ENCODE measurements around the gene SDK1. TPM values are rescaled to one million over a fixed set of nuclear protein-coding genes. Genes with fewer than 3 reads are reported as not detected.
"Not testable (repeated sequence)": the region's sequence is repeated elsewhere in the genome, so short reads cannot be mapped to it uniquely, and the experiment has no call there.

Gene SDK1
- total RNA-seq, 1 donor from 2014 or later = 16.7 TPM

DNA sequence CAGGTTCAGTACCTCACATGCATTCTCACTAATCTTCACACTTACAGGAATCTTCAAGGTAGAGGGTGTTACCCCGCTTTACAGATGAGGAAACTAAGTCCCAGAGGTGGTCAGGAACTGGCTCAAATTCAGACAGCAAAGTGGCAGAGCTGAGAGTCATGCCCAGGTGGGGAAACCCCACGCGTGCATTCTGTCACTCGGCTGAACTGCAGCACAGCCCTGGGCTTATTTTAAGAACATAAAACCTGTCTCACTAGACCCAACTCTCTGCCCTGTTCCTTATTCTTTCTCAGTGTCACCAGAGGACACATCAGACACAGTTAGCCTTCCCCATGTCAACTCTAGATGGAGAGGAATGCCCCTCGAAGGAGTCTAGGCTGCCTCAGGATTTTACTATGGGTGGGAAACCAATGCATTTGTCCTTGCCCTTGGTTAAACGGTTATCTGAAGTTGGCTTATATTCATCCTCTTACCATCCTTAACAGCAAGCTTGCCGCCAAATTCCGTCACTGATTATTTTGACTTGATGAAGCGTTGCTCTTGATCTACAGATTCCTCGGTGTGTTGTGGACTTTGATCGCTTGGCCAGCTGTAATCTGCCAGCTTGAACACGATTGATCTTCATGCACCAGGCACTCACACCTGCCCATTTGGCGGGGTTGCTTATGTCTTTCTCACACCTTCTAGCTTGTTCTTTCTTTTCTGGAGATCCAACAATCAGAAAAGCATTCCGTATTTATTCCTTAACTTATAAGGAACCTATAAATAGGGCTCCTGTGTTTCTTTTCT is 627.9 kb downstream of the SDK1 start:
- H3K9me3 ChIP-seq = no peaks in the 10 kb centered on the region
- no peaks in the 10 kb centered on the region for H3K36me3 ChIP-seq
- DNase-seq (ENCODE audit: extremely low spot score in 2 of 2) = no peak
- no peak overlapping the region for H3K4me3 ChIP-seq
- no peak overlapping the region for H3K27ac ChIP-seq
- H3K4me1 ChIP-seq = no peaks in the 10 kb centered on the region
- TF ChIP-seq POLR2AphosphoS5 (IDR thresholded peaks at IDR 0.05; ENCODE audit: insufficient read depth in 1 of 2, low read depth in 1 of 2) (no peak), POLR2A (IDR thresholded peaks at IDR 0.05) (no peak)
- TF ChIP-seq, protein P1, sequence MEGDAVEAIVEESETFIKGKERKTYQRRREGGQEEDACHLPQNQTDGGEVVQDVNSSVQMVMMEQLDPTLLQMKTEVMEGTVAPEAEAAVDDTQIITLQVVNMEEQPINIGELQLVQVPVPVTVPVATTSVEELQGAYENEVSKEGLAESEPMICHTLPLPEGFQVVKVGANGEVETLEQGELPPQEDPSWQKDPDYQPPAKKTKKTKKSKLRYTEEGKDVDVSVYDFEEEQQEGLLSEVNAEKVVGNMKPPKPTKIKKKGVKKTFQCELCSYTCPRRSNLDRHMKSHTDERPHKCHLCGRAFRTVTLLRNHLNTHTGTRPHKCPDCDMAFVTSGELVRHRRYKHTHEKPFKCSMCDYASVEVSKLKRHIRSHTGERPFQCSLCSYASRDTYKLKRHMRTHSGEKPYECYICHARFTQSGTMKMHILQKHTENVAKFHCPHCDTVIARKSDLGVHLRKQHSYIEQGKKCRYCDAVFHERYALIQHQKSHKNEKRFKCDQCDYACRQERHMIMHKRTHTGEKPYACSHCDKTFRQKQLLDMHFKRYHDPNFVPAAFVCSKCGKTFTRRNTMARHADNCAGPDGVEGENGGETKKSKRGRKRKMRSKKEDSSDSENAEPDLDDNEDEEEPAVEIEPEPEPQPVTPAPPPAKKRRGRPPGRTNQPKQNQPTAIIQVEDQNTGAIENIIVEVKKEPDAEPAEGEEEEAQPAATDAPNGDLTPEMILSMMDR (IDR thresholded peaks at IDR 0.05) = no peak
- no peaks in the 10 kb centered on the region for H3K27me3 ChIP-seq
- intact Hi-C loops (cut with DNase I) = no loop called here

DNA sequence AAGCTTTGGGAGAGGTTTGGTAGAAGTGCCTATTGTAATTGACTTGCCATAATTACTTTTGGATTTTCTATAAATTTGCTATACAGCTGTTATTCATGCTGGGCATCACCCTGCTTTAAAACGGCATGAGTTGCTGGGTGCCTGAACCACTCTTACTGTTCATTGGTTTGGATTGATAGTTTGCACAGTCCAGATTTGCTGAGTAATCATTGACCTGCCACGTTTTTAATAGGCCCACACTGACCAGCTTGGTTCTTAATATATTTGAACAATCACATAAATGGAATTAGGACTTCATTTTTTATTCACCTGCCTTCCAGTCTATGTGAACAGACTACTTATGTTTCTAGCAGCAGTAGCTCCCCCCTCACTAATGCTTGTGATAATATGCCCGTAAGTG is 630.8 kb downstream of the SDK1 start:
- no peak overlapping the region for H3K4me3 ChIP-seq
- H3K9me3 ChIP-seq = no peaks in the 10 kb centered on the region
- no peak for TF ChIP-seq POLR2A (IDR thresholded peaks at IDR 0.05)
- TF ChIP-seq POLR2AphosphoS5 (IDR thresholded peaks at IDR 0.05; ENCODE audit: insufficient read depth in 1 of 2, low read depth in 1 of 2) = no peak
- TF ChIP-seq, protein P1 (IDR thresholded peaks at IDR 0.05) = no peak
- intact Hi-C loops (cut with DNase I) = no loop called here
- no peaks in the 10 kb centered on the region for H3K27me3 ChIP-seq
- no peak for DNase-seq (ENCODE audit: extremely low spot score in 2 of 2)
- no peaks in the 10 kb centered on the region for H3K36me3 ChIP-seq
- no peaks in the 10 kb centered on the region for H3K4me1 ChIP-seq
- no peak overlapping the region for H3K27ac ChIP-seq

DNA sequence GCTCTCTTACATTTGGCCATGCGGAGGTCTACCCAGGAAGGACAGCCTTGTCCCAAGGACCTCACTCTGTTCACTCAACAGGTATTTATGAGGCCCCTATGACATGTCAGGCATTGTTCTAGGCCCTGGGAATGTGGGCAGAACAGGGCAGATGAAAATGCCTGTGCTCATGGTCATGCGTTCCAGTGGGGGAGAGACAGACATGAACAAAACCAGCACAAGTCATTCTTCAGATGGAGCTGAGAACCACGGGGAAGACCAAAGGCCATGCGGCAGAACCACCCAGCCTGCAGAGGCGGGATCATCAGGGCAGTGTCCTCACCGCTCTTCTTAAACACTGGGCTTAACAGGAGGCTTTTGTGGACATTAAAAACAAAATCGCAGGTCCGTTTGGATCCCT is 636.1 kb downstream of the SDK1 start:
- Histone ChIP-seq H3K27ac (no peak overlapping the region), H3K4me3 (no peak overlapping the region), H3K27me3 (no peaks in the 10 kb centered on the region), H3K4me1 (no peaks in the 10 kb centered on the region), H3K9me3 (no peaks in the 10 kb centered on the region), H3K36me3 (no peaks in the 10 kb centered on the region)
- no peak for TF ChIP-seq POLR2AphosphoS5 (IDR thresholded peaks at IDR 0.05; ENCODE audit: insufficient read depth in 1 of 2, low read depth in 1 of 2)
- TF ChIP-seq, protein P1 (IDR thresholded peaks at IDR 0.05) = no peak
- no peak for TF ChIP-seq POLR2A (IDR thresholded peaks at IDR 0.05)
- intact Hi-C loops (cut with DNase I) = no loop called here
- no peak for DNase-seq (ENCODE audit: extremely low spot score in 2 of 2)

DNA sequence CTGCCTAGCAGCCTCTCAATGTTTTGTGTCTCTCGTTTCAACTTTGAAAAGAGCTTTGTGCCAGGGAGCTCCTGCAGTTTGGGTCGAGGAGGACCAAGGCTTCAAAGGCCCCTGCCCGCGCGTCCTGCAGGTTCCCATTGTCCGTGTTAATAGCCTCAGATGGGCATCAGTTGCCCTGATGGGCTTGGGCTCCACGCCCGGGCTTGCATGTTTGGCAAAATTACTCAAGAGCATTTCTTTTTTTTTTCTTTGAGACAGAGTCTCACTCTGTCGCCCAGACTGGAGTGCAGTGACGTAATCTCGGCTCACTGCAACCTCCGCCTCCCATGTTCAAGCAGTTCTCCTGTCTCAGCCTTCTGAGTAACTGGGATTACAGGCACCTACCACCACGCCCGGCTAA is 636.6 kb downstream of the SDK1 start:
- Histone ChIP-seq H3K27me3 (no peaks in the 10 kb centered on the region), H3K4me3 (no peak overlapping the region), H3K36me3 (no peaks in the 10 kb centered on the region), H3K9me3 (no peaks in the 10 kb centered on the region), H3K27ac (no peak overlapping the region), H3K4me1 (no peaks in the 10 kb centered on the region)
- no peak for TF ChIP-seq POLR2AphosphoS5 (IDR thresholded peaks at IDR 0.05; ENCODE audit: insufficient read depth in 1 of 2, low read depth in 1 of 2)
- TF ChIP-seq, protein P1 (IDR thresholded peaks at IDR 0.05) = no peak
- no peak for TF ChIP-seq POLR2A (IDR thresholded peaks at IDR 0.05)
- intact Hi-C loops (cut with DNase I) = no loop called here
- DNase-seq (ENCODE audit: extremely low spot score in 2 of 2) = no peak

DNA sequence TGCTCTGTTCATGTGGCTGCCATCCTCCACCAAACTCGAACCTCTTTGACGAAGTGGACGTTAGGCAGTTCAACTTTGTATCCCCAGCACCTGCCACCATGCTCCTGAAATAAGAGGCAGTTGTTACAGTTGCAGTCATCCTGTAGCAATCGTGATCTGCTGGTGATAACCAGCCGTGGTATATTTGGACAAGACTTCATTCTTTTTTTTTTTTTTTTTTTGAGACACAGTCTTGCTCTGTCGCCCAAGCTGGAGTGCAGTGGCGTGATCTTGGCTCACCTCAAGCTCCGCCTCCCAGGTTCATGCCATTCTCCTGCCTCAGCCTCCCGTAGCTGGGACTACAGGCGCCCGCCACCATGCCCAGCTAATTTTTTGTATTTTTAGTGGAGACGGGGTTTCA is 640.7 kb downstream of the SDK1 start:
- H3K27me3 ChIP-seq; H3K9me3 ChIP-seq; H3K4me3 ChIP-seq; intact Hi-C loops (cut with DNase I); H3K4me1 ChIP-seq; DNase-seq (ENCODE audit: extremely low spot score in 2 of 2); H3K27ac ChIP-seq; H3K36me3 ChIP-seq: not testable (repeated sequence)

All from vagina (tissue), 2 donors.